ENCODE results near the gene PAX4. TPM values are rescaled to one million over a fixed set of nuclear protein-coding genes. Genes with fewer than 3 reads are reported as not detected.

The PAX4 gene
- total and polyA plus RNA-seq, 9 of the 15 experiments (the other 6 are each of a cell fraction or from before 2014, with no cell fraction given): not detected

- TF ChIP-seq ZBTB33 (CRISPR knock-in tag; IDR thresholded peaks at IDR 0.05) (no peak), THRAP3 (IDR thresholded peaks at IDR 0.05; ENCODE audit: borderline replicate concordance) (peak; percentile 97; the same call in 1 of the 2 replicates), GTF2A2 (tag; IDR thresholded peaks at IDR 0.05) (peak; percentile 66; the same call in 1 of the 2 replicates), PHB (CRISPR knock-in tag; IDR thresholded peaks at IDR 0.05) (no peak), CCAR2 (IDR thresholded peaks at IDR 0.05; ENCODE audit: low read depth, low read length) (no peak), E2F1 (CRISPR knock-in tag; IDR thresholded peaks at IDR 0.05) (peak; percentile 10; the same call in 1 of the 2 replicates), HDAC8 (tag; IDR thresholded peaks at IDR 0.05) (0 out of 2 replicates have a peak, but pooled peaks have one; percentile 9), HOXB6 (CRISPR knock-in tag; IDR thresholded peaks at IDR 0.05; ENCODE audit: borderline replicate concordance) (no peak), PYGO2 (tag; IDR thresholded peaks at IDR 0.05) (no peak; the same call in 1 of the 2 replicates), ARID3A (IDR thresholded peaks at IDR 0.05; ENCODE audit: borderline replicate concordance, low read depth, low read length) (0 out of 2 replicates have a peak, but pooled peaks have one; percentile 11), PTBP1 (IDR thresholded peaks at IDR 0.05; ENCODE audit: low read depth, low read length) (no peak), ZNF146 (CRISPR knock-in tag; IDR thresholded peaks at IDR 0.05; ENCODE audit: unreplicated experiment) (no peak), CREB5 (CRISPR knock-in tag; IDR thresholded peaks at IDR 0.05) (peak; percentile 49; the same call in 1 of the 2 replicates), ESRRB (CRISPR knock-in tag; IDR thresholded peaks at IDR 0.05; ENCODE audit: borderline replicate concordance) (no peak), KDM5B (IDR thresholded peaks at IDR 0.05; ENCODE audit: insufficient replicate concordance, low read depth, low read length) (peak; percentile 20)
Observed at GRCh38 chr7:127650847-127651555, 33.1 kb upstream of the PAX4 start (continued).

Measured in K562 (cell line).